Skeletal muscle tissue (tissue), 4 donors: Measurements from ENCODE around the gene SUPV3L1. TPM values are rescaled to one million over a fixed set of nuclear protein-coding genes. Genes with fewer than 3 reads are reported as not detected.

ENCODE experiments used
- H3K27ac ChIP-seq: one replicate; pipeline ENCODE4 v1.7.0; 2013; ENCODE audit warnings: mild to moderate bottlenecking, low read depth, low read length, inconsistent platforms
- H3K27me3 ChIP-seq, 3 donors: one replicate each; pipeline ENCODE4 v1.7.0; 2013; ENCODE audit warnings: low read length in 3 of 3; ENCODE audit not compliant: control insufficient read depth in 3 of 3, insufficient read depth in 3 of 3
- H3K36me3 ChIP-seq, 3 donors: one replicate each; pipeline ENCODE4 v1.7.0; 2013; ENCODE audit warnings: low read length in 3 of 3; ENCODE audit not compliant: control insufficient read depth in 3 of 3, insufficient read depth in 3 of 3
- H3K4me1 ChIP-seq, 3 donors: one replicate each; pipeline ENCODE4 v1.7.0; 2013; ENCODE audit warnings: low read length in 3 of 3, mild to moderate bottlenecking in 3 of 3; ENCODE audit not compliant: control insufficient read depth in 3 of 3, insufficient read depth in 3 of 3
- H3K4me3 ChIP-seq, 3 donors: one replicate each; pipeline ENCODE4 v1.7.0; 2013; ENCODE audit warnings: low read length in 3 of 3
- H3K9ac ChIP-seq, 3 donors: one replicate each; pipeline ENCODE4 v1.7.0; 2013; ENCODE audit warnings: low read length in 3 of 3, mild to moderate bottlenecking in 3 of 3, moderate library complexity in 2 of 3, low read depth in 1 of 3
- H3K9me3 ChIP-seq, 3 donors: one replicate each; pipeline ENCODE4 v1.7.0; 2013; ENCODE audit warnings: low read length in 3 of 3; ENCODE audit not compliant: control insufficient read depth in 3 of 3
- total RNA-seq: library from RNA; depleted of rRNA; stranded (reverse); fragments of >200 nt; gene quantifications from one replicate; pipeline ENCODE4 v1.2.3, GENCODE V29; 2014
- donor health status: Osteomylitis.

SUPV3L1 gene
- total RNA-seq, 1 donor from 2014 or later, result 22.4 TPM

GRCh38 chr10:69239816-69240434 is 59.9 kb downstream of the SUPV3L1 start:
- Histone ChIP-seq H3K9me3 (no peaks in the 10 kb centered on the region), H3K27me3 (no peaks in the 10 kb centered on the region), H3K36me3 (no peaks in the 10 kb centered on the region), H3K27ac (no peak overlapping the region), H3K4me3 (no peak overlapping the region), H3K4me1 (peaks cover 0 to 4% (median 3%) of the 10 kb centered on the region in 3 donors), H3K9ac (no peak overlapping the region)

- Histone ChIP-seq H3K36me3 (no peaks in the 10 kb centered on the region), H3K4me1 (peaks cover 0 to 4% (median 3%) of the 10 kb centered on the region in 3 donors), H3K27ac (no peak overlapping the region)
Measured at GRCh38 chr10:69240455-69240854, 60.4 kb downstream of the SUPV3L1 start.

GRCh38 chr10:69241575-69241974 is 61.5 kb downstream of the SUPV3L1 start:
- Histone ChIP-seq H3K27ac (no peak overlapping the region), H3K27me3 (no peaks in the 10 kb centered on the region), H3K9ac (no peak overlapping the region), H3K9me3 (no peaks in the 10 kb centered on the region), H3K4me1 (peaks cover 0 to 4% (median 3%) of the 10 kb centered on the region in 3 donors), H3K4me3 (no peak overlapping the region), H3K36me3 (no peaks in the 10 kb centered on the region)

More at GRCh38 chr10:69240455-69240854, 60.4 kb downstream of the SUPV3L1 start:
- Histone ChIP-seq H3K27me3 (no peaks in the 10 kb centered on the region), H3K4me3 (no peak overlapping the region), H3K9me3 (no peaks in the 10 kb centered on the region), H3K9ac (no peak overlapping the region)

GRCh38 chr10:69242040-69242851 is 62.2 kb downstream of the SUPV3L1 start:
- Histone ChIP-seq H3K27ac (no peak overlapping the region), H3K4me3 (no peak overlapping the region), H3K36me3 (no peaks in the 10 kb centered on the region), H3K4me1 (peaks cover 0 to 4% (median 3%) of the 10 kb centered on the region in 3 donors), H3K9me3 (no peaks in the 10 kb centered on the region), H3K9ac (no peak overlapping the region), H3K27me3 (no peaks in the 10 kb centered on the region)

DNA sequence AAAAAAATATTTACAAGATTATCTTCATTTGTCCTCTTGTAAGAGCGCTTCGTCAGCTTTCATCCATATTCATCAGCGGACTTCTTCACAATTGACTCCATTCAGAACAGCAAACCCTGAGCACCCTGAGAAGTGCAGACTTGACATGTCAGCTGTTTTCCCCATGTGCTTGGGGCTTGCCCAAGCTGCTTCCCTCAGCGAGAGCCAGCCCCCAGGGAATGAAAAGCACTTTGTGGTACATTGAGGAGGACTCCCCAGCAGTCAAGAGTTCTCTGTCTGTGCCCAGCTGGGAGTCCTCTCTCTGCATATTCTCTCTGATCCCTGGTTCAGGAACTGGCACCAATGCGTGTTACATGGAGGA is 62.8 kb downstream of the SUPV3L1 start:
- Histone ChIP-seq H3K4me1 (peaks cover 0 to 3% (median 2%) of the 10 kb centered on the region in 3 donors), H3K9me3 (no peaks in the 10 kb centered on the region), H3K9ac (no peak overlapping the region), H3K4me3 (no peak overlapping the region), H3K27me3 (no peaks in the 10 kb centered on the region), H3K36me3 (no peaks in the 10 kb centered on the region), H3K27ac (no peak overlapping the region)

- H3K36me3 ChIP-seq, result no peaks in the 10 kb centered on the region
- H3K4me1 ChIP-seq, result peaks cover 0 to 3% (median 2%) of the 10 kb centered on the region in 3 donors
- H3K9ac ChIP-seq, result no peak overlapping the region
- no peak overlapping the region for H3K4me3 ChIP-seq
- no peaks in the 10 kb centered on the region for H3K27me3 ChIP-seq
- no peaks in the 10 kb centered on the region for H3K9me3 ChIP-seq
- H3K27ac ChIP-seq, result no peak overlapping the region
Measured at GRCh38 chr10:69243817-69244216, 63.8 kb downstream of the SUPV3L1 start.

DNA sequence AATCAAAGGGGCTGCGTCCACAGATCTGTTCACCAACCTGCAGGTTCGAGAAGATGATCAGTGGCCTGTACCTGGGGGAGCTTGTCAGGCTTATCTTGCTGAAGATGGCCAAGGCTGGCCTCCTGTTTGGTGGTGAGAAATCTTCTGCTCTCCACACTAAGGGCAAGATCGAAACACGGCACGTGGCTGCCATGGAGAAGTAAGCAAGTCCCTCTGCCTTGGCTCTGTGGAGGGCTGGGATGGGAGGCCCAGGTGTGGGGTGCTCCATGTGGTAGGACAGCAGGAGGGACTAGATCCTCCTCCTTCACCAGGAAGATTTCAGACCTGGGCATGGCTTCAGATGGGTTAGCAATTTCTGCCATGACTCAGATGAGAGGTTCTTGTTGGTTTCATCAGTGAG is 66.0 kb downstream of the SUPV3L1 start:
- no peaks in the 10 kb centered on the region for H3K36me3 ChIP-seq
- H3K4me3 ChIP-seq, result no peak overlapping the region
- H3K9me3 ChIP-seq, result no peaks in the 10 kb centered on the region
- no peak overlapping the region for H3K27ac ChIP-seq
- no peak overlapping the region for H3K9ac ChIP-seq
- no peaks in the 10 kb centered on the region for H3K27me3 ChIP-seq
- peaks cover 0 to 2% (median 0%) of the 10 kb centered on the region in 3 donors for H3K4me1 ChIP-seq

- Histone ChIP-seq H3K9ac (no peak overlapping the region), H3K9me3 (no peaks in the 10 kb centered on the region), H3K4me1 (peaks cover 0 to under 1% (median 0%) of the 10 kb centered on the region in 3 donors), H3K27me3 (no peaks in the 10 kb centered on the region), H3K36me3 (no peaks in the 10 kb centered on the region), H3K27ac (no peak overlapping the region), H3K4me3 (no peak overlapping the region)
Measured at GRCh38 chr10:69246581-69247312, 66.7 kb downstream of the SUPV3L1 start.

- Histone ChIP-seq H3K36me3 (no peaks in the 10 kb centered on the region), H3K4me1 (no peaks in the 10 kb centered on the region), H3K9ac (no peak overlapping the region), H3K4me3 (no peak overlapping the region), H3K27ac (no peak overlapping the region), H3K27me3 (no peaks in the 10 kb centered on the region), H3K9me3 (no peaks in the 10 kb centered on the region)
Measured at GRCh38 chr10:69247313-69247710, 67.3 kb downstream of the SUPV3L1 start.
